Mucosa of descending colon (tissue), 3 donors: Measurements from ENCODE around the gene CCNF. TPM values are rescaled to one million over a fixed set of nuclear protein-coding genes. Genes with fewer than 3 reads are reported as not detected.

Experiments
- ATAC-seq: fragments of 200-7000 bp; cut with Tn5 transposase; one replicate; pipeline ENCODE4 v1.9.1; 2020; ENCODE audit warnings: mild to moderate bottlenecking, moderate library complexity
- DNase-seq, 3 donors: peaks; one replicate each; pipeline ENCODE4 v3.0.0-alpha.2; 2020
- H3K36me3 ChIP-seq: fragments of 200-600 bp; one replicate; pipeline ENCODE4 v1.8.0; 2021; ENCODE audit warnings: low read depth, mild to moderate bottlenecking
- H3K4me1 ChIP-seq: fragments of 200-600 bp; one replicate; pipeline ENCODE4 v1.8.0; 2021; ENCODE audit warnings: low read depth, mild to moderate bottlenecking
- H3K4me3 ChIP-seq: fragments of 200-600 bp; one replicate; pipeline ENCODE4 v1.8.0; 2021; ENCODE audit warnings: mild to moderate bottlenecking
- H3K9me3 ChIP-seq: fragments of 200-600 bp; one replicate; pipeline ENCODE4 v1.8.0; 2021; ENCODE audit warnings: mild to moderate bottlenecking
- CTCF ChIP-seq: fragments of 200-600 bp; IDR thresholded peaks from one replicate; pipeline ENCODE4 v1.8.0; 2022; ENCODE audit warnings: antibody characterized with exemption, mild to moderate bottlenecking
- intact Hi-C, 2 donors: fragments of 100-400 bp; cut with DNase I in 1 of 2; cut with micrococcal nuclease in 1 of 2; formaldehyde crosslinking; loops; one replicate each; pipeline versions ENCODE4 v1.11.0 to v1.11.1; 2022; cut with DNase I, micrococcal nuclease
- total RNA-seq, 3 donors: library from RNA; stranded (reverse); fragmentation: NEBNext Ultra II Directional in 2 of 3; extraction: Animal tissue kit (Norgen Biotek cat#: 25700) in 2 of 3; gene quantifications; one replicate each; pipeline versions ENCODE4 v1.2.1 to v1.2.4, GENCODE V29; 2021 to 2023
- donor health status: DM: no; HTN: no; CAD: no; lungs with moderate emphysema.
- donor health status: DM: no; HTN: no; CAD: no.
- donor health status: DM: no; HTN: yes; CAD: no.

Gene CCNF
- total RNA-seq, 3 donors from 2014 or later = 3.4 to 12.7 (median 3.7) TPM

- ATAC-seq = no peak
- intact Hi-C loops = no loop called here
- no peak for DNase-seq
Measured at GRCh38 chr16:2425825-2426430, 3.3 kb upstream of the CCNF start.

GRCh38 chr16:2426941-2427361, 2.3 kb upstream of the CCNF start:
- no peaks in the 10 kb centered on the region for H3K9me3 ChIP-seq
- no peak overlapping the region for H3K4me3 ChIP-seq
- no peak for TF ChIP-seq CTCF
- no peak for ATAC-seq
- no peaks in the 10 kb centered on the region for H3K36me3 ChIP-seq
- peaks cover 8% of the 10 kb centered on the region for H3K4me1 ChIP-seq
- intact Hi-C loops = no loop called here
- DNase-seq = no peak

More at GRCh38 chr16:2425825-2426430, 3.3 kb upstream of the CCNF start:
- Histone ChIP-seq H3K9me3 (no peaks in the 10 kb centered on the region), H3K4me1 (peaks cover 8% of the 10 kb centered on the region), H3K4me3 (no peak overlapping the region), H3K36me3 (no peaks in the 10 kb centered on the region)
- no peak for TF ChIP-seq CTCF

DNA sequence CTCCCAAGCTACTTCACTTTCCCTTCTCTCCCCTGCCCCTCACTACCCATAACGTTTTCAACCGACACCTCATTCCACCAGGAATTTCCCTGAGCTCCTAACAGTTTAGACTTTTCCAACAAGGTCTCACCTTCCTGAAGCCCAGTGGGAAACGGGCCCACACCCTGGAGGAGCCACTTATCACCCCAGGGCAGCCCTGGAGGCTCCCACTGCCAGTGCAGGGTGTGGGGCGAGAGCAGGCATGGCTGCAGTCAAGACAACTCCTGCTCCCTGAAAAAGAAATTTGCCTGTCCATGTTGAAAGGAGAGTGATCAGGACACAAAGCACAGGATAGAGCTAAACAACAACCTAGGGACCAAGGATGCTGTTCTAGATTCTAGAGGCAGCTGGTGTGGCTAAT, 1.7 kb upstream of the CCNF start:
- DNase-seq (no peak), ATAC-seq (no peak)
- Histone ChIP-seq H3K4me3 (no peak overlapping the region), H3K9me3 (no peaks in the 10 kb centered on the region), H3K36me3 (no peaks in the 10 kb centered on the region), H3K4me1 (peaks cover 8% of the 10 kb centered on the region)
- no peak for TF ChIP-seq CTCF
- intact Hi-C loops = no loop called here

GRCh38 chr16:2428051-2428783, 1.0 kb upstream of the CCNF start:
- peak; percentile 56 to 71 (median 71) for DNase-seq
- peak; percentile 64 for ATAC-seq
- H3K4me3 ChIP-seq = peak overlapping the region; percentile 56
- peaks cover 8% of the 10 kb centered on the region for H3K4me1 ChIP-seq
- intact Hi-C loops = no loop called here
- no peaks in the 10 kb centered on the region for H3K36me3 ChIP-seq
- peak; percentile 16 for TF ChIP-seq CTCF
- no peaks in the 10 kb centered on the region for H3K9me3 ChIP-seq

GRCh38 chr16:2428784-2429033, 538 bp upstream of the CCNF start:
- intact Hi-C loops = no loop called here
- no peaks in the 10 kb centered on the region for H3K36me3 ChIP-seq
- H3K9me3 ChIP-seq = no peaks in the 10 kb centered on the region
- peaks cover 8% of the 10 kb centered on the region for H3K4me1 ChIP-seq
- DNase-seq = no peak
- H3K4me3 ChIP-seq = peak overlapping the region; percentile 56
- peak; percentile 56 for ATAC-seq
- TF ChIP-seq CTCF = no peak
